Measurements from ENCODE around the gene CAB39. TPM values are rescaled to one million over a fixed set of nuclear protein-coding genes. Genes with fewer than 3 reads are reported as not detected.

CAB39 gene
- total and polyA plus RNA-seq, 2 donors from 2014 or later, result 39.1 to 77.6 TPM

DNA sequence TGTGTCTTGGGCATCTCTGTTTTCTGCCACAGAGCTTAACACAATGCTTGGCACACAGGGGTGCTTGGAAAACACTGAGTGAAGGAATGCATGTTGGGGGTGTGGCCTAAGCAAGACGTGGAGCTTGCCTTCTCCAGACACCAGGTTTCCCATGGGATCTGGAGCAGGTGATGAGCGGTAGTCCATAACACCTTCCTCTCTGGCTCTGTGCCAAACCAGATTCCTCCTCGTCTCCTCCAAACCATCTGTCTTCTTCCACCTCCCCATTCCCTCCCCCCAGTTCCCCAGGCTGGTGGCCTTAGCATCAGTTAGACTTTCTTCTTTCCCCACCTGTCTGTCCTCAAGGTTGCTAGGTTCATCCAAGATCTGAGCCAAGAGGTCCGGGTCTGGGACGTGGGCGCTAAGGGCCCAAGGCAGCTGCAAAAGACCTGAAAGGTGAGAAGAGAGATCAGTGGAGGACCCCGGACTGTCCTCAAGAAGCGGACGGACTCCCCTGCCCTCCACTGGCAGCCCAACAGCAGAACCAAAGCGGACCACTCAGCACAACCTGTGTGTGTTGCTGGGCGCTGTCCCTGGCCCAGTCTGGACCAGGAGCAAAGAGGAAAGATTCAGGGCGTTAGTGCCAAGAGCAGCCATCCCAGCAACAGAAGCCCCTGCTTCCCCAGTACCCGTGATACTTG is 150.9 kb downstream of the CAB39 start:
- no peaks in the 10 kb centered on the region for H3K27me3 ChIP-seq (ENCODE audit: control insufficient read depth, insufficient read depth, low read length)
- TF ChIP-seq, protein P1, sequence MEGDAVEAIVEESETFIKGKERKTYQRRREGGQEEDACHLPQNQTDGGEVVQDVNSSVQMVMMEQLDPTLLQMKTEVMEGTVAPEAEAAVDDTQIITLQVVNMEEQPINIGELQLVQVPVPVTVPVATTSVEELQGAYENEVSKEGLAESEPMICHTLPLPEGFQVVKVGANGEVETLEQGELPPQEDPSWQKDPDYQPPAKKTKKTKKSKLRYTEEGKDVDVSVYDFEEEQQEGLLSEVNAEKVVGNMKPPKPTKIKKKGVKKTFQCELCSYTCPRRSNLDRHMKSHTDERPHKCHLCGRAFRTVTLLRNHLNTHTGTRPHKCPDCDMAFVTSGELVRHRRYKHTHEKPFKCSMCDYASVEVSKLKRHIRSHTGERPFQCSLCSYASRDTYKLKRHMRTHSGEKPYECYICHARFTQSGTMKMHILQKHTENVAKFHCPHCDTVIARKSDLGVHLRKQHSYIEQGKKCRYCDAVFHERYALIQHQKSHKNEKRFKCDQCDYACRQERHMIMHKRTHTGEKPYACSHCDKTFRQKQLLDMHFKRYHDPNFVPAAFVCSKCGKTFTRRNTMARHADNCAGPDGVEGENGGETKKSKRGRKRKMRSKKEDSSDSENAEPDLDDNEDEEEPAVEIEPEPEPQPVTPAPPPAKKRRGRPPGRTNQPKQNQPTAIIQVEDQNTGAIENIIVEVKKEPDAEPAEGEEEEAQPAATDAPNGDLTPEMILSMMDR (IDR thresholded peaks at IDR 0.05; ENCODE audit: borderline replicate concordance, extremely low read depth, insufficient read depth), result no peak
- H3K4me1 ChIP-seq (ENCODE audit: control insufficient read depth in 2 of 3, insufficient read depth in 2 of 3, low read depth in 1 of 3, low read length in 3 of 3), result peaks cover 3 to 19% (median 14%) of the 10 kb centered on the region in 3 donors
- H3K4me3 ChIP-seq (ENCODE audit: low read length in 3 of 3), result no peak overlapping the region
- DNase-seq, result peak in 1 of 5 donors; percentile 64
- H3K9ac ChIP-seq (ENCODE audit: low read length in 3 of 3), result no peak overlapping the region
- intact Hi-C loops (cut with DNase I), result no loop called here
- no peak for FAIRE-seq
- no peak overlapping the region for H3K27ac ChIP-seq (ENCODE audit: low read depth in 2 of 2, low read length in 2 of 2)
- H3K36me3 ChIP-seq (ENCODE audit: control insufficient read depth in 2 of 3, insufficient read depth in 3 of 3, low read length in 3 of 3), result no peaks in the 10 kb centered on the region
- H3K9me3 ChIP-seq (ENCODE audit: control insufficient read depth in 2 of 3, insufficient read depth in 1 of 3, low read length in 3 of 3), result no peaks in the 10 kb centered on the region

GRCh38 chr2:230864122-230864604 is 151.5 kb downstream of the CAB39 start:
- Histone ChIP-seq H3K4me1 (ENCODE audit: control insufficient read depth in 2 of 3, insufficient read depth in 2 of 3, low read depth in 1 of 3, low read length in 3 of 3) (peaks cover 3 to 23% (median 16%) of the 10 kb centered on the region in 3 donors), H3K9ac (ENCODE audit: low read length in 3 of 3) (peak overlapping the region in 1 of 3 donors; percentile 75), H3K36me3 (ENCODE audit: control insufficient read depth in 2 of 3, insufficient read depth in 3 of 3, low read length in 3 of 3) (no peaks in the 10 kb centered on the region), H3K4me3 (ENCODE audit: low read length in 3 of 3) (peak overlapping the region; percentile 60 to 81 (median 62)), H3K27me3 (ENCODE audit: control insufficient read depth, insufficient read depth, low read length) (no peaks in the 10 kb centered on the region), H3K9me3 (ENCODE audit: control insufficient read depth in 2 of 3, insufficient read depth in 1 of 3, low read length in 3 of 3) (no peaks in the 10 kb centered on the region), H3K27ac (ENCODE audit: low read depth in 2 of 2, low read length in 2 of 2) (no peak overlapping the region)
- no peak for DNase-seq
- FAIRE-seq, result no peak
- intact Hi-C loops (cut with DNase I), result no loop called here
- TF ChIP-seq, protein P1 (IDR thresholded peaks at IDR 0.05; ENCODE audit: borderline replicate concordance, extremely low read depth, insufficient read depth), result no peak

DNA sequence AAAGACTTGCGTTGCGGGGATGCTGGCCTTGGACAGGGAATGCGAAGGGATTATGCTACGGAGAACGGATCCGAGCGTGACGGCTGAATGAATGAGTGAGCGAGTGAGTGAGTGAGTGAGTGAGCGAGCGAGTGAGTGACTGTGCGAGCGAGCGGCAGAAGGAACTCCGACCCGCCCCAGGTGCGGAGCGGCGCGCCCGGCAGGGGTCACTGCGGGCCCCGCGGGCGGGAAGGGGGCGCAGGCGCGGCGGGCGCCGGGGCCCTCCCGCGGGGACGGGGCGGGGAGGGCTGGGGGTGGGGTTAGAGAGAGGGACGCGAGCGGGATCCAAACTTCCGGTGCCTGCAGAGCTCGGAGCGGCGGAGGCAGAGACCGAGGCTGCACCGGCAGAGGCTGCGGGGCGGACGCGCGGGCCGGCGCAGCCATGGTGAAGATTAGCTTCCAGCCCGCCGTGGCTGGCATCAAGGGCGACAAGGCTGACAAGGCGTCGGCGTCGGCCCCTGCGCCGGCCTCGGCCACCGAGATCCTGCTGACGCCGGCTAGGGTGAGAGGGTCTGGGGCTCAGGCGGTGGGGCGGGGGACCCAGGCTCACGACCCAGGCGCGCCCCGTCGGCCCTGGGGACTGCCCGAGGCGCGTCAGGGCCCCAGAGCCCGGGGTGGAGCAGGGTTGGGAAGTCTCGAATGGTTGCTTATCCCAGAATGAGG is 152.1 kb downstream of the CAB39 start, which contains the start of gene ITM2C:
Gene ITM2C, plus strand, starts transcription at position 338 of the 702 bp plus-strand sequence. Its CDS starts 84 bp downstream, at position 422.
- intact Hi-C loops (cut with DNase I), result no loop called here
- Histone ChIP-seq H3K9ac (ENCODE audit: low read length in 3 of 3) (peak within 1 kb of the TSS in 2 of 3 donors; percentile 65 to 75), H3K27ac (ENCODE audit: low read depth in 2 of 2, low read length in 2 of 2) (peak within 1 kb of the TSS in 1 of 2 donors; percentile 13), H3K36me3 (ENCODE audit: control insufficient read depth in 2 of 3, insufficient read depth in 3 of 3, low read length in 3 of 3) (no peaks in the 10 kb centered on the region), H3K4me1 (ENCODE audit: control insufficient read depth in 2 of 3, insufficient read depth in 2 of 3, low read depth in 1 of 3, low read length in 3 of 3) (peaks cover 3 to 28% (median 17%) of the 10 kb centered on the region in 3 donors), H3K9me3 (ENCODE audit: control insufficient read depth in 2 of 3, insufficient read depth in 1 of 3, low read length in 3 of 3) (no peaks in the 10 kb centered on the region), H3K27me3 (ENCODE audit: control insufficient read depth, insufficient read depth, low read length) (no peaks in the 10 kb centered on the region), H3K4me3 (ENCODE audit: low read length in 3 of 3) (peak within 1 kb of the TSS; percentile 62 to 81 (median 77))
- FAIRE-seq (no peak), DNase-seq (peak; percentile 87 to 92 (median 90))
- TF ChIP-seq, protein P1 (IDR thresholded peaks at IDR 0.05; ENCODE audit: borderline replicate concordance, extremely low read depth, insufficient read depth), result peak; percentile 24

Data from kidney (tissue), 14 donors.